HEK293 (cell line): ENCODE data around the gene CDK14.
"Not testable (repeated sequence)": the region's sequence is repeated elsewhere in the genome, so short reads cannot be mapped to it uniquely, and the experiment has no call there.

Experiments used
- ZNF121 ChIP-seq: fragments of 450-650 bp; formaldehyde crosslinking; IDR thresholded peaks from 2 replicates; pipeline ENCODE4 v1.5.1; 2016; ENCODE audit warnings: missing biosample characterization, missing genetic modification characterization
- ZNF138 ChIP-seq: fragments of 450-650 bp; formaldehyde crosslinking; IDR thresholded peaks from 2 replicates; pipeline ENCODE4 v1.5.1; 2016; ENCODE audit warnings: missing biosample characterization, missing genetic modification characterization, borderline replicate concordance
- ZNF169 ChIP-seq: fragments of 450-650 bp; formaldehyde crosslinking; IDR thresholded peaks from 2 replicates; pipeline ENCODE4 v1.5.1; 2016; ENCODE audit warnings: missing biosample characterization, missing genetic modification characterization
- ZNF529 ChIP-seq: fragments of 450-650 bp; formaldehyde crosslinking; IDR thresholded peaks from 2 replicates; pipeline ENCODE4 v1.5.1; 2017; ENCODE audit warnings: missing genetic modification characterization, missing biosample characterization; ENCODE audit not compliant: insufficient replicate concordance
- ZNF558 ChIP-seq: fragments of 450-650 bp; formaldehyde crosslinking; IDR thresholded peaks from 2 replicates; pipeline ENCODE4 v1.5.1; 2016; ENCODE audit warnings: missing biosample characterization, missing genetic modification characterization
- ZNF792 ChIP-seq: fragments of 450-650 bp; formaldehyde crosslinking; IDR thresholded peaks from 2 replicates; pipeline ENCODE4 v1.5.1; 2016; ENCODE audit warnings: missing biosample characterization, missing genetic modification characterization
- TF ChIP-seq, protein P1 (sequence below): fragments of 450-650 bp; formaldehyde crosslinking; IDR thresholded peaks from 2 replicates; pipeline ENCODE4 v1.5.1; 2016; ENCODE audit warnings: missing biosample characterization, missing genetic modification characterization
- TF ChIP-seq, protein P2 (sequence below): fragments of 450-650 bp; formaldehyde crosslinking; IDR thresholded peaks from 2 replicates; pipeline ENCODE4 v1.5.1; 2016; ENCODE audit warnings: missing biosample characterization, missing genetic modification characterization
- TF ChIP-seq, protein P3 (sequence below): fragments of 450-650 bp; formaldehyde crosslinking; IDR thresholded peaks from 2 replicates; pipeline ENCODE4 v1.5.1; 2016; ENCODE audit warnings: missing biosample characterization, missing genetic modification characterization
- TF ChIP-seq, protein P4 (sequence below): fragments of 450-650 bp; formaldehyde crosslinking; IDR thresholded peaks from 2 replicates; pipeline ENCODE4 v1.5.1; 2016; ENCODE audit warnings: missing biosample characterization, missing genetic modification characterization
- TF ChIP-seq, protein P5 (sequence below): fragments of 450-650 bp; formaldehyde crosslinking; IDR thresholded peaks from 2 replicates; pipeline ENCODE4 v1.5.1; 2016; ENCODE audit warnings: missing biosample characterization, missing genetic modification characterization, low read depth

DNA sequence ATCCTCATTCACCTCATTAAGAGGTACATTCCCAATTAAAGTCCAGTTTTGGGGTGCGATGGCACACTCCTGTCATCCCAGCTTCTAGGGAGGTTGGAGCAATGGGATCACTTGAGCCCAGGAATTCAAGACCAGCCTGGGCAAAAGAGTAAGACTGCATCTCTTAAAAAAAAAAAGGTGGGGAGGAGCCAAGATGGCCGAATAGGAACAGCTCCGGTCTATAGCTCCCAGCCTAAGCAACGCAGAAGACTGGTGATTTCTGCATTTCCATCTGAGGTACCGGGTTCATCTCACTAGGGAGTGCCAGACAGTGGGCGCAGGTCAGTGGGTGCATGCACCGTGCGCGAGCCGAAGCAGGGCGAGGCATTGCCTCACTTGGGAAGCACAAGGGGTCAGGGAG is 577.1 kb downstream of the CDK14 start:
- TF ChIP-seq, protein P1, sequence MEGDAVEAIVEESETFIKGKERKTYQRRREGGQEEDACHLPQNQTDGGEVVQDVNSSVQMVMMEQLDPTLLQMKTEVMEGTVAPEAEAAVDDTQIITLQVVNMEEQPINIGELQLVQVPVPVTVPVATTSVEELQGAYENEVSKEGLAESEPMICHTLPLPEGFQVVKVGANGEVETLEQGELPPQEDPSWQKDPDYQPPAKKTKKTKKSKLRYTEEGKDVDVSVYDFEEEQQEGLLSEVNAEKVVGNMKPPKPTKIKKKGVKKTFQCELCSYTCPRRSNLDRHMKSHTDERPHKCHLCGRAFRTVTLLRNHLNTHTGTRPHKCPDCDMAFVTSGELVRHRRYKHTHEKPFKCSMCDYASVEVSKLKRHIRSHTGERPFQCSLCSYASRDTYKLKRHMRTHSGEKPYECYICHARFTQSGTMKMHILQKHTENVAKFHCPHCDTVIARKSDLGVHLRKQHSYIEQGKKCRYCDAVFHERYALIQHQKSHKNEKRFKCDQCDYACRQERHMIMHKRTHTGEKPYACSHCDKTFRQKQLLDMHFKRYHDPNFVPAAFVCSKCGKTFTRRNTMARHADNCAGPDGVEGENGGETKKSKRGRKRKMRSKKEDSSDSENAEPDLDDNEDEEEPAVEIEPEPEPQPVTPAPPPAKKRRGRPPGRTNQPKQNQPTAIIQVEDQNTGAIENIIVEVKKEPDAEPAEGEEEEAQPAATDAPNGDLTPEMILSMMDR (tag by site-specific recombination), result not testable (repeated sequence)
- TF ChIP-seq ZNF169 (tag by site-specific recombination); ZNF792 (tag by site-specific recombination); ZNF529 (tag by site-specific recombination); ZNF558 (tag by site-specific recombination); ZNF138 (tag by site-specific recombination); ZNF121: not testable (repeated sequence)
- TF ChIP-seq, protein P2, sequence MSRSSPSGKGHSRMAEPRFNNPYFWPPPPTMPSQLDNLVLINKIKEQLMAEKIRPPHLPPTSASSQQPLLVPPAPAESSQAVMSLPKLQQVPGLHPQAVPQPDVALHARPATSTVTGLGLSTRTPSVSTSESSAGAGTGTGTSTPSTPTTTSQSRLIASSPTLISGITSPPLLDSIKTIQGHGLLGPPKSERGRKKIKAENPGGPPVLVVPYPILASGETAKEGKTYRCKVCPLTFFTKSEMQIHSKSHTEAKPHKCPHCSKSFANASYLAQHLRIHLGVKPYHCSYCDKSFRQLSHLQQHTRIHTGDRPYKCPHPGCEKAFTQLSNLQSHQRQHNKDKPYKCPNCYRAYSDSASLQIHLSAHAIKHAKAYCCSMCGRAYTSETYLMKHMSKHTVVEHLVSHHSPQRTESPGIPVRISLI (tag by site-specific recombination), result not testable (repeated sequence)
- TF ChIP-seq, protein P3, sequence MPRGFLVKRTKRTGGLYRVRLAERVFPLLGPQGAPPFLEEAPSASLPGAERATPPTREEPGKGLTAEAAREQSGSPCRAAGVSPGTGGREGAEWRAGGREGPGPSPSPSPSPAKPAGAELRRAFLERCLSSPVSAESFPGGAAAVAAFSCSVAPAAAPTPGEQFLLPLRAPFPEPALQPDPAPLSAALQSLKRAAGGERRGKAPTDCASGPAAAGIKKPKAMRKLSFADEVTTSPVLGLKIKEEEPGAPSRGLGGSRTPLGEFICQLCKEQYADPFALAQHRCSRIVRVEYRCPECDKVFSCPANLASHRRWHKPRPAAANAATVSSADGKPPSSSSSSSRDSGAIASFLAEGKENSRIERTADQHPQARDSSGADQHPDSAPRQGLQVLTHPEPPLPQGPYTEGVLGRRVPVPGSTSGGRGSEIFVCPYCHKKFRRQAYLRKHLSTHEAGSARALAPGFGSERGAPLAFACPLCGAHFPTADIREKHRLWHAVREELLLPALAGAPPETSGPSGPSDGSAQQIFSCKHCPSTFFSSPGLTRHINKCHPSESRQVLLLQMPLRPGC (tag by site-specific recombination), result not testable (repeated sequence)
- TF ChIP-seq, protein P4, sequence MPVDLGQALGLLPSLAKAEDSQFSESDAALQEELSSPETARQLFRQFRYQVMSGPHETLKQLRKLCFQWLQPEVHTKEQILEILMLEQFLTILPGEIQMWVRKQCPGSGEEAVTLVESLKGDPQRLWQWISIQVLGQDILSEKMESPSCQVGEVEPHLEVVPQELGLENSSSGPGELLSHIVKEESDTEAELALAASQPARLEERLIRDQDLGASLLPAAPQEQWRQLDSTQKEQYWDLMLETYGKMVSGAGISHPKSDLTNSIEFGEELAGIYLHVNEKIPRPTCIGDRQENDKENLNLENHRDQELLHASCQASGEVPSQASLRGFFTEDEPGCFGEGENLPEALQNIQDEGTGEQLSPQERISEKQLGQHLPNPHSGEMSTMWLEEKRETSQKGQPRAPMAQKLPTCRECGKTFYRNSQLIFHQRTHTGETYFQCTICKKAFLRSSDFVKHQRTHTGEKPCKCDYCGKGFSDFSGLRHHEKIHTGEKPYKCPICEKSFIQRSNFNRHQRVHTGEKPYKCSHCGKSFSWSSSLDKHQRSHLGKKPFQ (tag by site-specific recombination), result not testable (repeated sequence)
- TF ChIP-seq, protein P5, sequence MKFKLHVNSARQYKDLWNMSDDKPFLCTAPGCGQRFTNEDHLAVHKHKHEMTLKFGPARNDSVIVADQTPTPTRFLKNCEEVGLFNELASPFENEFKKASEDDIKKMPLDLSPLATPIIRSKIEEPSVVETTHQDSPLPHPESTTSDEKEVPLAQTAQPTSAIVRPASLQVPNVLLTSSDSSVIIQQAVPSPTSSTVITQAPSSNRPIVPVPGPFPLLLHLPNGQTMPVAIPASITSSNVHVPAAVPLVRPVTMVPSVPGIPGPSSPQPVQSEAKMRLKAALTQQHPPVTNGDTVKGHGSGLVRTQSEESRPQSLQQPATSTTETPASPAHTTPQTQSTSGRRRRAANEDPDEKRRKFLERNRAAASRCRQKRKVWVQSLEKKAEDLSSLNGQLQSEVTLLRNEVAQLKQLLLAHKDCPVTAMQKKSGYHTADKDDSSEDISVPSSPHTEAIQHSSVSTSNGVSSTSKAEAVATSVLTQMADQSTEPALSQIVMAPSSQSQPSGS (tag by site-specific recombination), result not testable (repeated sequence)
